GM18519 (cell line): ENCODE results near the gene EIF3C.
"Not testable (repeated sequence)": the region's sequence is repeated elsewhere in the genome, so short reads cannot be mapped to it uniquely, and the experiment has no call there.

Source experiments
- ATAC-seq: cut with Tn5 transposase; IDR thresholded peaks from one replicate; pipeline ENCODE4 v1.9.1; 2021; ENCODE audit warnings: mild to moderate bottlenecking, moderate library complexity; ENCODE audit not compliant: unreplicated experiment, low FRiP score

EIF3C gene, protein sequence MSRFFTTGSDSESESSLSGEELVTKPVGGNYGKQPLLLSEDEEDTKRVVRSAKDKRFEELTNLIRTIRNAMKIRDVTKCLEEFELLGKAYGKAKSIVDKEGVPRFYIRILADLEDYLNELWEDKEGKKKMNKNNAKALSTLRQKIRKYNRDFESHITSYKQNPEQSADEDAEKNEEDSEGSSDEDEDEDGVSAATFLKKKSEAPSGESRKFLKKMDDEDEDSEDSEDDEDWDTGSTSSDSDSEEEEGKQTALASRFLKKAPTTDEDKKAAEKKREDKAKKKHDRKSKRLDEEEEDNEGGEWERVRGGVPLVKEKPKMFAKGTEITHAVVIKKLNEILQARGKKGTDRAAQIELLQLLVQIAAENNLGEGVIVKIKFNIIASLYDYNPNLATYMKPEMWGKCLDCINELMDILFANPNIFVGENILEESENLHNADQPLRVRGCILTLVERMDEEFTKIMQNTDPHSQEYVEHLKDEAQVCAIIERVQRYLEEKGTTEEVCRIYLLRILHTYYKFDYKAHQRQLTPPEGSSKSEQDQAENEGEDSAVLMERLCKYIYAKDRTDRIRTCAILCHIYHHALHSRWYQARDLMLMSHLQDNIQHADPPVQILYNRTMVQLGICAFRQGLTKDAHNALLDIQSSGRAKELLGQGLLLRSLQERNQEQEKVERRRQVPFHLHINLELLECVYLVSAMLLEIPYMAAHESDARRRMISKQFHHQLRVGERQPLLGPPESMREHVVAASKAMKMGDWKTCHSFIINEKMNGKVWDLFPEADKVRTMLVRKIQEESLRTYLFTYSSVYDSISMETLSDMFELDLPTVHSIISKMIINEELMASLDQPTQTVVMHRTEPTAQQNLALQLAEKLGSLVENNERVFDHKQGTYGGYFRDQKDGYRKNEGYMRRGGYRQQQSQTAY

DNA sequence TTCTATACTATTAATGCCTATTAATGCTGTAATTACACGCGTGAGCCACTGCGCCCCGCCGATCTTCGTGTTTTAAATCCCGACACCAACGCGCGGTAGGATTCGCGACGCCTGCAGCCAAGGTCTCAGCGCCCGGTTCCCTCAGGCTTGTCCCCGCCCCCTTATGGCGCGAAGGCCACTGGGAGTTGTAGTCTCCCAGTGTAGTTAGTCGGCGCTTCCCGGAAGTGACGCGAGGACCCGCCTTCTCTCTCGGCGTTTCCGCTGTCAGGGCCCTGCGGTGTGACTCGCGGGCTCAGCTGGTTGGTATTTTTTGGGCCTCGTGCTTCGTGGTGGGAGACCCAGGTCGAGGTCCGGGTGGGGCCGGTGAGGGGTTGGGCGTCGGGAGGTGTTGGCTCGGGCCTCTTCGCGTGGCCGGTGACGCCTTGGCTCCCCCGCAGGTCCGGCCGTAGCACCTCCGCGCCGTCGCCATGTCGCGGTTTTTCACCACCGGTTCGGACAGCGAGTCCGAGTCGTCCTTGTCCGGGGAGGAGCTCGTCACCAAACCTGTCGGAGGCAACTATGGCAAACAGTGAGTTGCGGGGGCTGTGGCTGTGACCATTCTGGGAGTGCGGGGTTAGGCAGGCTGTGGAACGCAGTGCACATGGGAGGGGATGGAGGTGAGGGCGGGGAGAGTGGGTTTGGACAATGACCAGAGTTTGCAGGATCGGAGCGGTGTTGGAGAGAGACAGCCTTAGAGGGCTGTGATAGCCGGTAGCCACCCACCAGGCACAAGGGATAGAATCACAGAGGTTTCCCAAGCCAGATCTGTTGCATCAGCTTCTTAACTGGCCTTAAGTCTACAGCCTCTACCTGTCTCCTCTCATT lies at the start of gene EIF3C:
TSS of gene EIF3C (plus strand) at position 245 of the 864 bp plus-strand sequence. CDS start at position 468, 223 bp downstream.
- ATAC-seq = peak; percentile 94

DNA sequence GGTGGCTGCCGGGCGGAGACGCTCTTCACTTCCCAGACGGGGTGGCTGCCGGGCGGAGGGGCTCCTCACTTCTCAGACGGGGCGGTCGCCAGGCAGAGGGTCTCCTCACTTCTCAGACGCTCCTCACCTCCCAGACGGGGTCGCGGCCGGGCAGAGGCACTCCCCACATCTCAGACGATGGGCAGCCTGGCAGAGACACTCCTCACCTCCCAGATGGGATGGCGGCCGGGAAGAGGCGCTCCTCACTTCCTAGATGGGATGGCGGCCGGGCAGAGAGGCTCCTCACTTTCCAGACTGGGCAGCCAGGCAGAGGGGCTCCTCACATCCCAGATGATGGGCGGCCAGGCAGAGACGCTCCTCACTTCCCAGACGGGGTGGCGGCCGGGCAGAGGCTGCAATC lies 45.0 kb upstream of the EIF3C start:
- ATAC-seq = not testable (repeated sequence)

DNA sequence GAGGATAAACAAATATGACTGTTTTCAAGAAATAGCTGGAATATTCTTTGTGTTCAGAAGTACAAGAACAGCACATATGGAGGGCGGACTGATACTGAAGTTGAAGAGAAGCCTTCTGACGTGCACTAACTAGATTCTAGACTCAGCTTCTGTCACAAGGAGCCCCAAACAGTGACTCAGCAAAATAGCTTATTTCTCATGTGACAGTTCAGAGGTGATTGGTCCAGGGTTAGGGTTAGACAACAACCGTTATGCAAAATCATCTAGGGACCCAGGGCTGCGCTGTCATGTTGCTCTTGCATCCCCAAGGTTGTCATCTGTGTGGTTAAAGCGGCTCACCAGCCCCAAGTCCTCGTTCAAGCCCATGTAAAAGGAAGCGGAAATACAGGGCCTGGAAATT lies 43.8 kb upstream of the EIF3C start:
- not testable (repeated sequence) for ATAC-seq

DNA sequence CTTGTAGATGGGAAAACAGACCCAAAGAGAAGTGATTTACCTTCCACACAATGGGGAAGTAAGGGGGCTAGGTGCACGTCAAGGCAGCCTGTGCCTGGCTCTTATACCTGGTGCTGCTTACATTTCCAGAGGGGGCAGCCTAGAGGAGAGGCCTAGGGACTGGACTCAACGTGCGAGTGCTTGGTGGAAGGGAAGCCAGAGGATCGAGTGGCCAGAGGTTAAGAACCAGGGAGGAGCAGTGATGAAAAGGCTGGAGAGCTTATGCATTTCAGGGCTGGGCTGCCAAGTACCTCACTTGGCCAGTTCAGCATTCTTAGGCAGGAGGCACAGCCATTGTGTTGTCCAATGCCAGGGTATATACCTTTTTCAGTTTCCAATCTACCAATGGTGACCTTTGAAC lies 43.1 kb upstream of the EIF3C start:
- not testable (repeated sequence) for ATAC-seq

DNA sequence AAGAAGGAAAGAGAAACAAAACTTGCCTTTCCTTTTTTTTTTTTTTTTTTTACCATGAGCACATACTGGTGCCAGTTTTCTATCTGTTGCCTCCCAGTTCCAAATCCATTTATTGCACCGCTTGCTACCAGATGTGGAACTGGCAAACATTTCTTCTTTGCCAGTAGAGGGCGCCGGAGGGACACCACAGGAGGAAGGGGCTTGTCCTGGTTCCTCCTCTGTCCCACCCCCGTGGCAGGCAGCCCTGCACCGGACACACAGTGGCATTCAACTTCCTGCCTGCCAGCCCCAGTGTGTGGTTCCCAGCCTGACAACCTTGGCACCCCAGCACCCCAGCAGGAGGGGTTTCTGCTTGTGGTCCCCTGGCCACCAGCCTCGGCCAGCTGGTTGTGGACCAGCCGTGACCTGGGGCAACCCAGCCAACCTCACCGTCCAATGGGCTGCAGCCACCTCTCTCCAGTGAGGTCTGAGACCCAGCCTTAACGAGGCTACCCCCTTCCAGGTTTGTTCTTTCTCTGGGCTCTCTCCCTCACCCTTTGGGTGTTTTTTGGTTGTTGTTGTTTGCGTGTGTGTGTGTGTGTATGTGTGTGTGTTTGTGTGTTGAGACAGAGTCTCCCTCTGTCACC lies 22.8 kb upstream of the EIF3C start:
- ATAC-seq = not testable (repeated sequence)

DNA sequence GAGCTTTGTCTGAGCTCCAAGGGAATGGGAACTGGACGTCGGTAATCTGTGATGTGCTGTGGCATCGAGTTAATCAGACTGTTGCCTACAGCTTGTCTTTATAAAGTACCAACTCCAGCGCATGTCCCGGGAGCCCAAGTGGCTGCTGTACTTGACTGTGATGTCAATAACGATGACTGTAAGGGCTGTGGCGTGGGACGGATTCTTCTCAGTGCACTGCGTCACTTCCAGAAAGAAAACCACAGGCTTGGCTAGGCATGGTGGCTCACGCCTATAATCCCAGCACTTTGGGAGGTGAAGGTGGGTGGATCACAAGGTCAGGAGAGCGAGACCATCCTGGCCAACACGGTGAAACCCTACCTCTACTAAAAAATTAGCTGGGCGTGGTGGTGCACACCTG lies 21.8 kb upstream of the EIF3C start:
- ATAC-seq = not testable (repeated sequence)

DNA sequence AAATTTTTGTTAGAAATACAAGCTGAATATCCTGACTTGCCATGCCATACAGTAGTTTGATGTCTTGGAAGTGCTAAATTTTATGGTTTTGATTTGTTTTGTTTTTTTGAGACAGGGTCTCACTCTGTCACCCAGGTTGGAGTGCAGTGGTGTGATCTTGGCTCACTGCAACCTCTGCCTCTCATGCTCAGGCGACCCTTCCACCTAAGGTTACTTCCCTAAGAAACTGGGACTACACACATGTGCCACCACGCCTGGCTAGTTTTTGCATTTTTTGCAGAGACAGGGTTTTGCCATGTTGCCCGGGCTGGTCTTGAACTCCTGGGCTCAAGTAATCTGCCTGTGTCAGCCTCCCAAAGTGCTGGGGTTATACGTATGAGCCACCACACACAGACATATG lies 19.5 kb upstream of the EIF3C start:
- not testable (repeated sequence) for ATAC-seq

DNA sequence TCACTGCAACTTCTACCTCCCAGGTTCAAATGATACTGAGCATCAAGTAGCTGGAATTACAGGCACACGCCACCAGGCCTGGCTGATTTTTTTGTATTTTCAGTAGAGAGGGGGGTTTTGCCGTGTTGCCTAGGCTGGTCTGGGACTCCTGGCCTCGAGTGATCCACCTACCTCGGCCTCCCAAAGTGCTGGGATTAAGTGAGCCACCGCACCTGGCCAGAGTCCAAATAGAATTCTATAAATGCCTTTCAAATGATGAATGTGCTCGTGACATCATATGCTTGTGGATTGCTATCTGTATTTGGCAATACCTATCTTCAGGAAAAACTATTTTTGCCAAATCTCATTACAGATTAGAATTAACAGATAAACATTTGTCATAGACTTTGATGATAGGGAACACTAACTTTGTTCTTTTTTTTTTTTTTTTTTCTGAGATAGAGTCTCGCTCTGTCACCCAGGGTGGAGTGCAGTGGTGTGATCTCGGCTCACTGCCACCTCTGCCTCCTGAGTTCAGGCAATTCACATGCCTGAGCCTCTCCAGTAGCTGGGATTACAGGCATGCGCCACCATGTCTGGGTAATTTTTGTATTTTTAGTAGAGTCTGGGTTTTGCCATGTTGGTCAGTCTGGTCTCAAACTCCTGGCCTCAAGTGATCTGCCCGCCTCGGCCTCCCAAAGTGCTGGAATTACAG lies 17.9 kb upstream of the EIF3C start:
- ATAC-seq = not testable (repeated sequence)

DNA sequence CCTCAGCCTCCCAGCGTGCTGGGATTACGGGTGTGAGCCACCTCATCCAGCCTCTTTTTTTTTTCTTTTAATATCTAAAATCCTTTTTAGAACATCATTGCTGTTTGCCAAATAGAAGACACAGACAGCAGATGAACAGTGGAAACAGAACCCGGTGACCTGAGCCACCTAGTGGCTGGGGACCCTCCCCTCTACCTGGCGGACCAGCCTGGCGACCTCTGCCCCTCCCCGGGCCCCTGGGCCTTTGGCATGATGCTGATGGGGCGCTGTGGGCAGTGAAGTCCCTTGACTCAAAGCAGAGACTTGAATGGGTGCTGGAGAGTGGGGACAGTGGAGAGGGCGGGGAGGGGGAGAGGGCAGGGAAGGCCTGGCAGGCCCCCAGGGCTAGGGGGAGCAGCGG lies 11.5 kb upstream of the EIF3C start:
- ATAC-seq = not testable (repeated sequence)

DNA sequence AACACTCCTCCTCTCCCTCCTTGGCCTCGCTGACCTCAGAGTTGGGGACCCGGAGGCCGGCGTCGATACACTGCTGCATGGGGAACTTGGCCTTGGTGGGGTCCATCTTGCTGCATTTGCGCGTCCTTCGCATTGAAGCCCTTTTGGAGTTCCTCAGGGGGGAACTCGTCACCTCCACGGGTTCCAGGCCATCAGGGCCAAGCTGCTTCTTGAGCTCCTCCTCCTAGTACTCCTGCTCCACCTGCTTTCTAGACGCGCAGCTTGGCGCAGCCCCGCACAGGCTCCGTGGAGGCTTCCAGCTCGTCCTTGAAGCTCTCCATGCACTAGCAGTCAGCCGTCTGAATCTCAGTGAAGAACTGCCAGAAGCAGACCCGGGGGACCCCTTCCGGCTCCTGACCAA lies 10.9 kb upstream of the EIF3C start:
- ATAC-seq = not testable (repeated sequence)

DNA sequence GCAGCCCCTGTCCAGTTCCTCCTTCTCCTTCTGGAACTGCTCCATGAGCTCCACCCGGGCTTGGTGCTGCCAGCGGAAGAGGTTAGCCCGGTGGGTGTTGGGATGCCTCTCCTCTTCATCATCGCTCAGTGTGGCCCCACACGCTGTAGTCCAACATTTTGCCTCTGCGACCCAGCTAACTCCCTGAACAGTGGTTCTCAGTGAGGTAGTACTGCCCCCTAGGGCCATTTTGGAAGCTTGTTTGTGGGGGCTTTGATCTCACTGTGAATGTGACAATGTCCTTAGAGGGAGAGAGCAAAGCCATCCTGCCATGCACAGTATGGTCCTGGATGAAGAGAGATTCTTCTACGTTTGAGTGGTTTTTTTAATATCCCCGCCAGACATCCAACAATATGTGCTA lies 9.9 kb upstream of the EIF3C start:
- ATAC-seq = not testable (repeated sequence)

DNA sequence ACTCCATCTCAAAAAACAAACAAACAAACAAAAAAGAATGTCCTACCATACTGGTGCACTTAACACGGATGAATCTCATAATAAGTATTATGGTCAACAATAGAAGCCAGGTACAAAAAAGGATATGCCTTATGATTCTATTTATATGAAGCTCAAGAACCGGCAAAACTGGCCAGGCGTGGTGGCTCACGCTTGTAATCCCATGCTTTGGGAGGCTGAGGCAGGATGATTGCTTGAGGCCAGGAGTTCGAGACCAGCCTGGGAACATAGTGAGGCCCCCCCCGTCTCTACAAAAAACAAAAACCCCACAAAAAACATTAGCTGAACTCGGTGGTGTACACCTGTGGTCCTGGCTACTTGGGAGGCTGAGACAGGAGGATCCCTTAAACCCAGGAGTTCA lies 7.0 kb upstream of the EIF3C start:
- not testable (repeated sequence) for ATAC-seq

DNA sequence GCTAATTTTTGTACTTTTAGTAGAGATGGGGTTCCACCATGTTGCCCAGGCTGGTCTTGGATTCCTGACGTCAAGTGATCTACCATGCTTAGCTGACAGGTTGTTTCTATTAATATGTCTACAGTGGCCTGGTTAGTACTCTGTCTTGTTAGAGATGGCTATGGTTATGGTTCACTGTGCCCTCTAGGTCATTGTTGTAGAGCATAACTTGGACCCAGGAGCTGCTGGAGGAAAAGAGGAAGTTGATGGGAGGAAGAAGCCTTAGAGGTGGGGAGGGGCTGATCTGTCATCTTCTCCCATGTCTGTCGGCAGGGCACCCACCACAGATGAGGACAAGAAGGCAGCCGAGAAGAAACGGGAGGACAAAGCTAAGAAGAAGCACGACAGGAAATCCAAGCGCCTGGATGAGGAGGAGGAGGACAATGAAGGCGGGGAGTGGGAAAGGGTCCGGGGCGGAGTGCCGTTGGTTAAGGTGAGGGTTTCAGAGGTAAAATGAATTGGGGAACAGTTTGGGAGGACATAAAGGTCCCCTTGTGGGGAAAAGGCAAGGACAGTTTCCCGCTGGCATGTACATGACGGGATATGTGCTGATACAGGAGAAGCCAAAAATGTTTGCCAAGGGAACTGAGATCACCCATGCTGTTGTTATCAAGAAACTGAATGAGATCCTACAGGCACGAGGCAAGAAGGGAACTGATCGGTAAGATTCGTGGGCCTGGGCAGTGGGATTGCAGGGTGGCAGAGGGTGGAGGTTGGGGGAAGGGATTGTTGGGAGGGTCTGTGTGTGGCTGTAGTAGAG lies 11.8 kb downstream of the EIF3C start:
- ATAC-seq = not testable (repeated sequence)

DNA sequence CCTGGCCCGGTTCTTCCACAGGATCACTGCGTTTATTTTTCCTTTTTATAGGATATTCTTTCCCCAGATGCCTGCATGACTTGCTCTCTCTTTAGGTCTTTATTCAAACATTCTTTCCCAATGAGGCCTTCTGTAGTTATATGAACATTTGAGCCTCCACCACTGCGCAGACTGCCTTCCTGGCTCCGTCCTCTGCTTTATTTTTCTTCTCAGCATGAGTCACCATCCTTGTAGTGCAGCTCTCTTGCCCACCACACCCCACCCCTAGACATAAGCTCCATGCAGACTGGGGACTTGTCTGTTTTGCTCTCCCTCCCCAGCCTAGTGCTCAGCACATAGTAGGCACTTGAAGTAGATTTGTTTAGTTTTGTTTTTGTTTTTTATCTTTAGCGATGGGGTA lies 20.0 kb downstream of the EIF3C start:
- not testable (repeated sequence) for ATAC-seq

DNA sequence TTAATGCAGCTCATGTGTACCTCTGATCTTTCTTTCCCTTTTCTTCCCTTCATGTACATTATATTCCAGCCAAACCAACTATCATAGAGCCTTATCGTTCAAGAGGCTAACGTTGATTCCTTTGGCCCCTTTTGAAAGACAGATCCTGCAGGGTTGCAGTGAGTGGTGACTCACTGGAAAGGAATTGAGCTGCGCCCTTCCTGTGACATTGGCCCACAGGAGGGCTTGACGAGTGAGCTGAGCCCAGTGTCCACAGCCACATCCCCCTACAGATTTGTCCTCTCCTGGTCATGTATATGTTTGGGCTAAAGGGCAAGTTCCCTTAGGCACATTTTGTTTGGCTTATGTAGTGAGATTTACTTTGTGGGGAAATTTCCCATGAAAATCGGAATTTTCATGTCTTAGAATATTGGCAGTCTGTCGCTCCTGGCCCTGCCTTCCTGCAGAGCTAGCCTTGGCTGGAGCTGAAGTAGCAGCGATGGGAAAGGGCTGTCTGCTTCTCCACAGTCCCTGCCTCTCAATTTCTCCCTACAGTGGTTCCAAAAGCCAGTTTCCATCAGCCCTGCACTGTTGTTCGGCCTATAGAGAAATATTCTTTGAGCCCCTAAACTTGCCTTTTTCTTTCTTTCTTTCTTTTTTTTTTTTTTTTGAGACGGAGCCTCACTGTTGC lies 21.3 kb downstream of the EIF3C start:
- ATAC-seq = not testable (repeated sequence)

DNA sequence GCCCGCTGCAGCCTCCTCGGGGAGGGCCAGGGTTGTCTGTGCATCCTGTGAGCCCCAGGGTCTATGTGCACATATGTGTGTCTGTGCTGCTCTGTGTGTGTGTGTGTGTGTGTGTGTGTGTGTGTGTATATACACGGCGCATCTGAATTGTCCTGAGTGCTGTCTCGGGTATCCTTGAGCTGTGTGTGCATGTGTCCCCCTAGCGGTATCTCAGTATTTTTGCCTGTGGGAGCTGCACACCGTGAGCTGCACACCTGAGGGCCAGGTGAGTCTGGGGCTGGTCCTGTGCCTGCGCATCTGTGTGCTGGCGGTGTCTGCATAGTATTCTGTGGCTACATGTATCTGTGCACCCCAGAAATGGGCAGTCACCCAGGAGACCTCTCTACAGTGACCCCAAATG lies 28.5 kb downstream of the EIF3C start:
- ATAC-seq = not testable (repeated sequence)

DNA sequence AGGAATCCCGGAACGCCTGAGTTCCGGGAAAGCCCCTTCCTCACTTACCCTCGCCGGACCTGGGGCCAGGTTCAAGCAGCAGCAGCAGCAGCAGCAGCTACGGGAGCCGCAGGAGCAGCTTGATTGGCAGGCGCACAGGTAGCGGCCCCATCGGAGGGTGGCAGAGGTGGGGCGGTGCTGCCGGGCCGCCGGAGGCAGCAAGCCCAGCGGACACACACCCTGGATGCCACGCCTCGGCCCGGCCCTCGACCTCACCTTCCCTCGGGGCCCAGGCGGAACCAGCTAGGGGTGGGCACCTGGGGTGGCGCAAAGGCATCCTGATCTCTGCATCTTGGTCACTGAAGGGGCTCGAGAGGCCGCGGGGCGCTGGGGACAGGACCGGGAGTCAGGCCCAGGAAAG lies 29.4 kb downstream of the EIF3C start:
- not testable (repeated sequence) for ATAC-seq

DNA sequence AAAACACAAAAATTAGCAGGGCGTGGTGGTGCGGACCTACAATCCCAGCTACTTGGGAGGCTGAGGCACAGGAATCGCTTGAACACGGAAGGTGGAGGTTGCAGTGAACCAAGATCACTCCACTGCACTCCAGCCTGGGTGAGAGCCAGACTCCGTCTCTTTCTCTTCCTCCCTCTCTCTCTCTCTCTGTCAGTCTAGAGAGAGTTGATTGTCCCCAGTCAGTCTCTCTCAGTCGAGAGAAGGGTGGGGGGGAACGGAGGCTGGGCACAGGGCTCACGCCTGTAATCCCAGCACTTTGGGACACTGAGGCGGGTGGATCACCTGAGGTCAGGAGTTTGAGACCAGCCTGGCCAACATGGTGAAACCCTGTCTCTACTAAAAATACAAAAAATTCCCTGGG lies 30.0 kb downstream of the EIF3C start:
- not testable (repeated sequence) for ATAC-seq
